GM11168 (cell line): ENCODE measurements around the gene ARMS2.

Experiments used
- in situ Hi-C: fragments of 300-500 bp; cut with MboI; formaldehyde crosslinking; loops from one replicate; pipeline ENCODE4 v1.12.0; 2022; ENCODE audit warnings: low sequenced_read_pairs; ENCODE audit not compliant: unreplicated experiment

ARMS2 gene

GRCh38 chr10:122490786-122491680 is 36.6 kb downstream of the ARMS2 start:
- in situ Hi-C loops: no loop called here

DNA sequence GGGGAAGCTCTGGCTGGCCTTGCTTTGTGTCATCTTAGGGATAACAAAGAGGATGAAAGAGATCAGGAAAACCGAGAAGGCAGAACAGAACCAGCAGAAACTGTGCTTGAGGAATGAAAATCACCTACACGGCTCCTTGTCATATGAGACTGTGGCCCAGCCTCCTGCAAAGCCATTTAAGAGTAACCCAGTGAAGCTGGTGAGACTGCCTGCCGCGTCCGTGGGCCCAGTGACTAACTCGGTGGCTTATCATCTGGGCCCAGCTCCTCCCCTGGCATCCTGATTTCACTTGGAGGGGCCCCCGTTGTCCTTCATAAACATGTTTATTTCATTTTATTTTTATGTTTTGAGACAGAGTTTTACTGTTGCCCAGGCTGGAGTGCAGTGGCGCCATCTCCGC is 37.6 kb downstream of the ARMS2 start:
- in situ Hi-C loops: no loop called here

GRCh38 chr10:122492999-122493481 is 38.6 kb downstream of the ARMS2 start:
- in situ Hi-C loops: no loop called here

- in situ Hi-C loops: no loop called here
Observed at GRCh38 chr10:122493761-122494160, 39.3 kb downstream of the ARMS2 start.

GRCh38 chr10:122494173-122494820 is 39.8 kb downstream of the ARMS2 start:
- in situ Hi-C loops: no loop called here

GRCh38 chr10:122494833-122495232 is 40.4 kb downstream of the ARMS2 start:
- in situ Hi-C loops: no loop called here

- in situ Hi-C loops: no loop called here
Observed at GRCh38 chr10:122495406-122496340, 41.2 kb downstream of the ARMS2 start.

GRCh38 chr10:122497241-122497640 is 42.8 kb downstream of the ARMS2 start:
- in situ Hi-C loops: no loop called here

DNA sequence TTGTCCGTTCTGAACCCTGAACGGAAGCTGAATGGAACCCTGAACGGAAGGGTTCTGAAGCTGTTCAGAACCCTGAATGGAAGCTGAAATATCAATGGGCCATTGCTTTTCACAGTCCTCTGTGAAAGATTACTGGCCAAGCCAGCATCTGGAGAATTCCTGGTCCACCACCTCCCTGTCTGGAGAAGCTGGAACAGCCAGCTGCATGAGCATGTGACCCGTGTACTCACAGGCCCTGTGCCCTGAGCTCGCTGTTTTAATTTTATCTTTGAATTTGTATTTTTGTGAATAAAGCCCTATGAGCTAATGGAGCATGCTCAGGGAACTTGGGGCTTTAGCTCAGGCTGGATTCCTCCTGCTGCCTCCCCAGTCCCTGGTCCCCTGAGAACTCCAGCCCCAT is 44.1 kb downstream of the ARMS2 start:
- in situ Hi-C loops: no loop called here

- in situ Hi-C loops: no loop called here
Observed at GRCh38 chr10:122499012-122499411, 44.6 kb downstream of the ARMS2 start.

- in situ Hi-C loops: no loop called here
Observed at GRCh38 chr10:122499491-122499941, 45.1 kb downstream of the ARMS2 start.

GRCh38 chr10:122500194-122500593 is 45.7 kb downstream of the ARMS2 start:
- in situ Hi-C loops: no loop called here

DNA sequence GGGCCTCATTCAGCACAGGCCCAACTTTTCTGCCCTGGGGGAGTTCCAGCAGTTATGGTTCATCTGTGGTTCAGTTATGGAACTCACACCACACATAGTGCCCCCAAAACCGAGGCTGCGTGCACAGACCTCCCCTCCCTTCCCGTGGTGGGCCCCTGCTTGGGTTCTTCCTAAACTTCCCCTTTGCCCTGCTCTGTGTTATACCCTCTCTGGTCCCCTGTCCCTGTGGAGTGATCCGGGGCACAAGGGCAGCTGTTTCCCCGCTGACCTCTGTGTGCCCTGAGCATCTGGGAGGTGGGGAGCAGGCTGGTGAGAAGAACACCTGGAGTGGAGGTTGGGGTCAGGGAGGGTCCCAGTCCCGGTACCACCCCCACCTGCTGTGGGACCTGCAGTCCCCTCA is 46.3 kb downstream of the ARMS2 start:
- in situ Hi-C loops: no loop called here

GRCh38 chr10:122503012-122503411 is 48.6 kb downstream of the ARMS2 start:
- in situ Hi-C loops: no loop called here

- in situ Hi-C loops: no loop called here
Observed at GRCh38 chr10:122503886-122504609, 49.6 kb downstream of the ARMS2 start.

GRCh38 chr10:122504610-122504950 is 50.1 kb downstream of the ARMS2 start:
- in situ Hi-C loops: no loop called here

- in situ Hi-C loops: no loop called here
Observed at GRCh38 chr10:122505011-122505410, 50.6 kb downstream of the ARMS2 start.

DNA sequence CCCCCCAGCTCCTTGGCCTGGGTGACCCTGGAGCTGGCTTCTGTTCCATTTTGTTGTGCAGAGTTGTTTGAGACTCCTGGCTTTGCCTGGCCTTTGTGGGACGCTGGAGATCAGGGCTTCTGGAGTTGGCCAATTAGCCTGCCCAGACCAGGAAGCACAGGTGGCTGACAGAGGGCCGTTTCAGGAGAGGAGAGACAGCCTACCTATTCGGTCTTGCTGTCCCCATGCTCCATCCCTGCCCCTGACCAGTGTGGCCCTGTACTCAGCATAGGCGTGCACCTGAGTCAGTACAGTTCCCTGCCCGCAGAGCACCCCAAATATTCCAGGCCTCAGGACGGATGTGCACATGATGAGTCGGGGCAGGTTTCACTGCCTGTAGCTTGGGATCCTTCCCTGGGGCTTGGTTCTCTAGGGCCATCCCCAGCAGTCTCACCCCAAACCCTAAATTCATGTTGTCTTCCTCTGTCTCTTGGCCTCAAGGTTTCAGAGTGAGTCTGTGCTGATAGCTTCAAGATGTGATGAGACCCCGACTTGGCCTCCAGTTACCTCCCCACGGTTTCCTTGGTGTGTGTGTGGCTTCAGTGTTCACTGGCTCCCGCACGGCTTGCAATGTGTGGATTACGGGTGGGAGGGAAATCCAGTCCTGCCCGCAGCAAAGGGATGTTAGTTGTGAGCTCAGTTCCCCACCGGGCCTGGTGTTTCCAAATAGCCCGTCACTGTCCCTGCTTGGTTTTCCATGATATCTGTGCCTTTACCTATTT is 51.6 kb downstream of the ARMS2 start:
- in situ Hi-C loops: no loop called here
